CD14-positive monocyte (primary cell): Measurements from ENCODE around the gene UGT1A6. TPM values are rescaled to one million over a fixed set of nuclear protein-coding genes. Genes with fewer than 3 reads are reported as not detected.

Source experiments
- DNase-seq, 3 donors: peaks; one replicate each; pipeline ENCODE4 v3.0.0-alpha.2; 2011 to 2022
- H2AFZ ChIP-seq: 2 replicates; pipeline ENCODE4 v1.6.0; 2012; ENCODE audit warnings: mild to moderate bottlenecking, low read depth, low read length, inconsistent platforms; ENCODE audit not compliant: insufficient read depth, poor library complexity, severe bottlenecking
- H3K27ac ChIP-seq, 2 donors: 1 replicate in 1 of 2; 2 replicates in 1 of 2; pipeline ENCODE4 v1.5.1; 2012 to 2013; ENCODE audit warnings: low read length in 2 of 2, control low read depth in 1 of 2, inconsistent platforms in 1 of 2, low read depth in 1 of 2, mild to moderate bottlenecking in 1 of 2
- H3K27me3 ChIP-seq, 2 donors: one replicate each; pipeline versions ENCODE4 v1.6.0 to v1.6.1; 2011 to 2013; ENCODE audit warnings: low read length in 2 of 2; ENCODE audit not compliant: control insufficient read depth in 2 of 2, insufficient read depth in 2 of 2
- H3K36me3 ChIP-seq, 2 donors: replicated peaks in 1 of 2; 1 replicate in 1 of 2; 2 replicates in 1 of 2; pipeline versions ENCODE4 v1.5.1 to v1.6.1; 2012 to 2013; ENCODE audit warnings: low read length in 2 of 2, control low read depth in 1 of 2, inconsistent platforms in 1 of 2, mild to moderate bottlenecking in 1 of 2; ENCODE audit not compliant: insufficient read depth in 2 of 2, control insufficient read depth in 1 of 2
- H3K4me1 ChIP-seq, 2 donors: 1 replicate in 1 of 2; 2 replicates in 1 of 2; pipeline versions ENCODE4 v1.5.1 to v1.6.1; 2012 to 2013; ENCODE audit warnings: low read length in 2 of 2, control low read depth in 1 of 2, inconsistent platforms in 1 of 2, mild to moderate bottlenecking in 1 of 2, moderate library complexity in 1 of 2; ENCODE audit not compliant: insufficient read depth in 2 of 2, control insufficient read depth in 1 of 2
- H3K4me2 ChIP-seq: replicated peaks from 2 replicates; pipeline ENCODE3; 2012; ENCODE audit warnings: low read length, moderate library complexity, mild to moderate bottlenecking; ENCODE audit not compliant: poor library complexity, severe bottlenecking; ENCODE audit errors: extremely low read depth
- H3K4me3 ChIP-seq, 3 experiments: fragments of 200-600 bp in 1 of 3; sonication (generic) in 1 of 3; replicated peaks in 1 of 3; 1 replicate in 2 of 3; 2 replicates in 1 of 3; pipeline ENCODE4 v1.5.1; 2011 to 2013; ENCODE audit warnings: low read length in 3 of 3, mild to moderate bottlenecking in 3 of 3, control low read depth in 2 of 3, low read depth in 2 of 3, inconsistent platforms in 1 of 3, moderate library complexity in 1 of 3
- H3K79me2 ChIP-seq: 2 replicates; pipeline ENCODE4 v1.6.0; 2012; ENCODE audit warnings: mild to moderate bottlenecking, control low read depth, inconsistent platforms, low read length, moderate library complexity; ENCODE audit not compliant: insufficient read depth
- H3K9ac ChIP-seq: 2 replicates; pipeline ENCODE4 v1.6.0; 2017; ENCODE audit warnings: low read length, mild to moderate bottlenecking; ENCODE audit not compliant: insufficient read depth, poor library complexity, severe bottlenecking
- H3K9me3 ChIP-seq, 2 donors: replicated peaks in 1 of 2; 1 replicate in 1 of 2; 2 replicates in 1 of 2; pipeline versions ENCODE4 v1.5.1 to v1.6.1; 2012 to 2013; ENCODE audit warnings: low read length in 2 of 2, control low read depth in 1 of 2; ENCODE audit not compliant: control insufficient read depth in 1 of 2, insufficient read depth in 1 of 2
- H4K20me1 ChIP-seq: 2 replicates; pipeline ENCODE4 v1.6.0; 2012; ENCODE audit warnings: mild to moderate bottlenecking, low read length, control low read depth, moderate library complexity; ENCODE audit not compliant: insufficient read depth
- H3K27ac Mint-ChIP-seq, 7 donors: one replicate each; pipeline ENCODE4 v1.8.0; 2020; ENCODE audit warnings: mild to moderate bottlenecking in 7 of 7, mixed read lengths in 7 of 7, moderate library complexity in 6 of 7, inconsistent platforms in 2 of 7
- H3K27me3 Mint-ChIP-seq, 3 donors: one replicate each; pipeline ENCODE4 v1.8.0; 2021 to 2022; ENCODE audit warnings: low read depth in 3 of 3, mild to moderate bottlenecking in 3 of 3, mixed read lengths in 3 of 3, moderate library complexity in 3 of 3, inconsistent platforms in 1 of 3
- H3K36me3 Mint-ChIP-seq, 2 donors: one replicate each; pipeline ENCODE4 v1.8.0; 2020; ENCODE audit warnings: mixed read lengths in 2 of 2, inconsistent platforms in 1 of 2, mild to moderate bottlenecking in 1 of 2
- H3K4me1 Mint-ChIP-seq: one replicate; pipeline ENCODE4 v1.8.0; 2020; ENCODE audit warnings: mild to moderate bottlenecking, mixed read lengths
- H3K4me3 Mint-ChIP-seq, 2 donors: one replicate each; pipeline ENCODE4 v1.8.0; 2020; ENCODE audit warnings: mild to moderate bottlenecking in 2 of 2, mixed read lengths in 2 of 2, moderate library complexity in 1 of 2
- H3K9me3 Mint-ChIP-seq, 7 donors: one replicate each; pipeline ENCODE4 v1.8.0; 2020 to 2022; ENCODE audit warnings: mixed read lengths in 7 of 7, mild to moderate bottlenecking in 6 of 7, moderate library complexity in 6 of 7, inconsistent platforms in 2 of 7
- CTCF ChIP-seq: fragments of 200-600 bp; IDR thresholded peaks from one replicate; pipeline ENCODE4 v1.8.0; 2022; ENCODE audit warnings: antibody characterized with exemption, mild to moderate bottlenecking
- WGBS: methylation state at CpG from one replicate; pipeline ENCODE4 v1.1.5; 2013; ENCODE audit warnings: missing lambda C conversion rate; ENCODE audit not compliant: insufficient coverage; 5-methylcytosine and 5-hydroxymethylcytosine counted together
- intact Hi-C, 2 donors: fragments of 100-400 bp; cut with micrococcal nuclease; formaldehyde crosslinking; loops; one replicate each; pipeline versions ENCODE4 v1.15.0 to v1.15.1; 2023
- polyA plus RNA-seq, 3 donors: library from polyadenylated mRNA; depleted of rRNA in 1 of 3; unstranded in 2 of 3; stranded (reverse) in 1 of 3; fragments of 300-500 nt in 2 of 3; fragments of >200 nt in 1 of 3; fragmentation: Illumina TruSeq in 2 of 3; gene quantifications; 1 replicate in 2 of 3; 2 replicates in 1 of 3; pipeline ENCODE4 v1.2.3, GENCODE V29; 2012 to 2021

Gene UGT1A6
- polyA plus RNA-seq, 3 donors, result not detected

- Mint-ChIP-seq H3K27me3 (no peaks in the 10 kb centered on the region), H3K4me1 (no peaks in the 10 kb centered on the region), H3K27ac (no peak within 1 kb of the TSS), H3K9me3 (peaks cover 0 to 4% (median 2%) of the 10 kb centered on the region in 7 donors), H3K4me3 (no peak within 1 kb of the TSS), H3K36me3 (no peaks in the 10 kb centered on the region)
- H3K9ac ChIP-seq, result no peak within 1 kb of the TSS
- no peaks in the 10 kb centered on the region for H3K27me3 ChIP-seq
- 90% methylated on average over 4 of the region's 5 CpGs for WGBS
- no peak within 1 kb of the TSS for H2AFZ ChIP-seq
- no peaks in the 10 kb centered on the region for H3K36me3 ChIP-seq
- no peaks in the 10 kb centered on the region for H3K9me3 ChIP-seq
- no peak within 1 kb of the TSS for H3K27ac ChIP-seq
- TF ChIP-seq CTCF, result no peak
- H3K79me2 ChIP-seq, result no peaks in the 10 kb centered on the region
- H3K4me1 ChIP-seq, result no peaks in the 10 kb centered on the region
- DNase-seq, result no peak
- no peaks in the 10 kb centered on the region for H4K20me1 ChIP-seq
- H3K4me3 ChIP-seq, result no peak within 1 kb of the TSS
- no peak within 1 kb of the TSS for H3K4me2 ChIP-seq
- intact Hi-C loops, result no loop called here
Observed at GRCh38 chr2:233671290-233672161, 21.2 kb upstream of the UGT1A6 start, which contains the start of gene UGT1A9. Gene UGT1A9, plus strand, starts transcription at chr2:233671898. Its CDS starts 37 bp downstream, at chr2:233671935.

GRCh38 chr2:233672886-233673285 is 19.8 kb upstream of the UGT1A6 start:
- no peaks in the 10 kb centered on the region for H3K27me3 Mint-ChIP-seq
- intact Hi-C loops, result no loop called here
- no peak overlapping the region for H3K4me2 ChIP-seq
- WGBS, result no CpG with 5 or more reads among the region's 3 CpGs
- no peaks in the 10 kb centered on the region for H4K20me1 ChIP-seq
- no peaks in the 10 kb centered on the region for H3K36me3 ChIP-seq
- H3K36me3 Mint-ChIP-seq, result no peaks in the 10 kb centered on the region
- no peak for TF ChIP-seq CTCF
- H3K27ac ChIP-seq, result no peak overlapping the region
- H3K27me3 ChIP-seq, result no peaks in the 10 kb centered on the region
- H3K27ac Mint-ChIP-seq, result no peak overlapping the region
- no peak overlapping the region for H3K4me3 ChIP-seq
- H2AFZ ChIP-seq, result no peak overlapping the region
- no peak overlapping the region for H3K4me3 Mint-ChIP-seq
- H3K79me2 ChIP-seq, result no peaks in the 10 kb centered on the region
- H3K4me1 ChIP-seq, result no peaks in the 10 kb centered on the region
- no peaks in the 10 kb centered on the region for H3K9me3 ChIP-seq
- no peak for DNase-seq
- H3K4me1 Mint-ChIP-seq, result no peaks in the 10 kb centered on the region
- no peak overlapping the region for H3K9ac ChIP-seq
- H3K9me3 Mint-ChIP-seq, result peaks cover 0 to 4% (median 2%) of the 10 kb centered on the region in 7 donors
